Fibroblast of lung (primary cell): Measurements from ENCODE around the gene SLC6A2. TPM values are rescaled to one million over a fixed set of nuclear protein-coding genes. Genes with fewer than 3 reads are reported as not detected.

Source experiments
- DNase-seq, 2 donors: peaks; one replicate each; pipeline versions ENCODE4 v3.0.0 to v3.0.0-alpha.2; 2010; ENCODE audit warnings: low read depth in 2 of 2
- H2AFZ ChIP-seq: 2 replicates; pipeline ENCODE4 v1.5.1; 2012; ENCODE audit warnings: low read length, control low read depth, inconsistent platforms
- H3K27ac ChIP-seq: 2 replicates; pipeline ENCODE4 v1.5.1; 2011; ENCODE audit warnings: low read length, control low read depth; ENCODE audit not compliant: insufficient read depth
- H3K27me3 ChIP-seq: 2 replicates; pipeline ENCODE4 v1.5.1; 2011; ENCODE audit warnings: mild to moderate bottlenecking, low read length; ENCODE audit not compliant: control insufficient read depth, insufficient read depth
- H3K36me3 ChIP-seq: 2 replicates; pipeline ENCODE4 v1.5.1; 2011; ENCODE audit warnings: low read length; ENCODE audit not compliant: control insufficient read depth, insufficient read depth
- H3K4me1 ChIP-seq: 2 replicates; pipeline ENCODE4 v1.5.1; 2011; ENCODE audit warnings: low read length; ENCODE audit not compliant: control insufficient read depth, insufficient read depth; ENCODE audit errors: extremely low read depth
- H3K4me2 ChIP-seq: 2 replicates; pipeline ENCODE4 v1.5.1; 2011; ENCODE audit warnings: low read length, control low read depth; ENCODE audit not compliant: insufficient read depth; ENCODE audit errors: extremely low read depth
- H3K4me3 ChIP-seq, 4 experiments: fragments of 200-600 bp in 1 of 4; sonication (generic) in 1 of 4; replicated peaks in 1 of 4; 2 replicates each; pipeline ENCODE4 v1.5.1; 2011 to 2016; ENCODE audit warnings: low read length in 4 of 4, low read depth in 3 of 4, mild to moderate bottlenecking in 3 of 4, control low read depth in 2 of 4, inconsistent platforms in 1 of 4, mixed read lengths in 1 of 4; ENCODE audit not compliant: insufficient read depth in 1 of 4; ENCODE audit errors: control extremely low read depth in 1 of 4
- H3K79me2 ChIP-seq: 2 replicates; pipeline ENCODE4 v1.5.1; 2012; ENCODE audit warnings: mild to moderate bottlenecking, low read length, inconsistent platforms; ENCODE audit not compliant: control insufficient read depth, insufficient read depth
- H3K9ac ChIP-seq: 2 replicates; pipeline ENCODE4 v1.5.1; 2011; ENCODE audit warnings: mild to moderate bottlenecking, low read length, control low read depth; ENCODE audit not compliant: insufficient read depth
- H3K9me3 ChIP-seq: 2 replicates; pipeline ENCODE4 v1.5.1; 2012; ENCODE audit warnings: low read depth, low read length; ENCODE audit not compliant: control insufficient read depth, insufficient read depth
- H4K20me1 ChIP-seq: 2 replicates; pipeline ENCODE4 v1.5.1; 2011; ENCODE audit warnings: low read length; ENCODE audit not compliant: control insufficient read depth, insufficient read depth; ENCODE audit errors: extremely low read depth
- EZH2 ChIP-seq: IDR thresholded peaks from 2 replicates; pipeline ENCODE4 v1.5.1; 2012; ENCODE audit warnings: low read length, control low read depth, mild to moderate bottlenecking; ENCODE audit errors: missing control alignments
- polyA plus RNA-seq, 2 donors: library from polyadenylated mRNA; depleted of rRNA in 1 of 2; stranded (reverse) in 1 of 2; unstranded in 1 of 2; fragments of >200 nt; gene quantifications; 2 replicates each; pipeline ENCODE4 v1.2.1, GENCODE V29; 2011 to 2012; ENCODE audit warnings: missing spikeins in 1 of 2
- total RNA-seq: library from RNA; depleted of rRNA; stranded (reverse); fragments of >200 nt; gene quantifications from 2 replicates; pipeline ENCODE4 v1.2.1, GENCODE V29; 2014
- TF ChIP-seq, protein P1 (sequence below), 2 donors: IDR thresholded peaks in 1 of 2; conservative IDR thresholded peaks in 1 of 2; 1 replicate in 1 of 2; 2 replicates in 1 of 2; pipeline ENCODE4 v1.5.1; 2011 to 2012; ENCODE audit warnings: low read length in 2 of 2, control low read depth in 1 of 2, inconsistent platforms in 1 of 2, low read depth in 1 of 2, mild to moderate bottlenecking in 1 of 2

The SLC6A2 gene
- total and polyA plus RNA-seq, 2 donors (not counting 1 experiment from before 2014, with no cell fraction given) = not detected

DNA sequence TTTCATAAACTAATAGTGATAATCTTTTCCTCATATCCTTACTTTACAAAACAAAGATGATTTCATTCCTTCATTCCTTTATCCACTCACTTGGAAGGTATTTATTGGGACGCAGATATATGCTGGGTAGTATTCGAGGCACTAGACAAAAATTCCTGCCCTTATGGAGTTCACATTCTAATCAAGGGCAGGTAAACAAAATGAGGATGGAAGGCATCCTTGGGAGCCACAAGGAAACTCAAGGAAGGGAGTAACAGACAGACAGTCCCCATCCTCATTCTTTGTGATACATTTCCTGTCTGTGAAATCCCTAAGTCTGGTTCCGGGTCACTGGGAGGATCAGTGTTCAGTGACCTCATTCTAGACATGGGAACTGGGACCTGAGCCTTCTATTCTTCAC lies 45.2 kb downstream of the SLC6A2 start:
- TF ChIP-seq EZH2 = no peak
- TF ChIP-seq, protein P1, sequence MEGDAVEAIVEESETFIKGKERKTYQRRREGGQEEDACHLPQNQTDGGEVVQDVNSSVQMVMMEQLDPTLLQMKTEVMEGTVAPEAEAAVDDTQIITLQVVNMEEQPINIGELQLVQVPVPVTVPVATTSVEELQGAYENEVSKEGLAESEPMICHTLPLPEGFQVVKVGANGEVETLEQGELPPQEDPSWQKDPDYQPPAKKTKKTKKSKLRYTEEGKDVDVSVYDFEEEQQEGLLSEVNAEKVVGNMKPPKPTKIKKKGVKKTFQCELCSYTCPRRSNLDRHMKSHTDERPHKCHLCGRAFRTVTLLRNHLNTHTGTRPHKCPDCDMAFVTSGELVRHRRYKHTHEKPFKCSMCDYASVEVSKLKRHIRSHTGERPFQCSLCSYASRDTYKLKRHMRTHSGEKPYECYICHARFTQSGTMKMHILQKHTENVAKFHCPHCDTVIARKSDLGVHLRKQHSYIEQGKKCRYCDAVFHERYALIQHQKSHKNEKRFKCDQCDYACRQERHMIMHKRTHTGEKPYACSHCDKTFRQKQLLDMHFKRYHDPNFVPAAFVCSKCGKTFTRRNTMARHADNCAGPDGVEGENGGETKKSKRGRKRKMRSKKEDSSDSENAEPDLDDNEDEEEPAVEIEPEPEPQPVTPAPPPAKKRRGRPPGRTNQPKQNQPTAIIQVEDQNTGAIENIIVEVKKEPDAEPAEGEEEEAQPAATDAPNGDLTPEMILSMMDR (conservative IDR thresholded peaks at IDR 0.05 in 1 of 2, IDR thresholded peaks at IDR 0.05 in 1 of 2; ENCODE audit: low read depth in 1 of 2, low read length in 2 of 2) = no peak
- Histone ChIP-seq H3K4me1 (no peaks in the 10 kb centered on the region), H2AFZ (no peak overlapping the region), H3K9me3 (no peaks in the 10 kb centered on the region), H3K27me3 (no peaks in the 10 kb centered on the region), H3K4me2 (no peak overlapping the region), H3K27ac (no peak overlapping the region), H3K9ac (no peak overlapping the region), H3K4me3 (no peak overlapping the region), H3K36me3 (no peaks in the 10 kb centered on the region), H3K79me2 (no peaks in the 10 kb centered on the region), H4K20me1 (no peaks in the 10 kb centered on the region)
- no peak for DNase-seq

DNA sequence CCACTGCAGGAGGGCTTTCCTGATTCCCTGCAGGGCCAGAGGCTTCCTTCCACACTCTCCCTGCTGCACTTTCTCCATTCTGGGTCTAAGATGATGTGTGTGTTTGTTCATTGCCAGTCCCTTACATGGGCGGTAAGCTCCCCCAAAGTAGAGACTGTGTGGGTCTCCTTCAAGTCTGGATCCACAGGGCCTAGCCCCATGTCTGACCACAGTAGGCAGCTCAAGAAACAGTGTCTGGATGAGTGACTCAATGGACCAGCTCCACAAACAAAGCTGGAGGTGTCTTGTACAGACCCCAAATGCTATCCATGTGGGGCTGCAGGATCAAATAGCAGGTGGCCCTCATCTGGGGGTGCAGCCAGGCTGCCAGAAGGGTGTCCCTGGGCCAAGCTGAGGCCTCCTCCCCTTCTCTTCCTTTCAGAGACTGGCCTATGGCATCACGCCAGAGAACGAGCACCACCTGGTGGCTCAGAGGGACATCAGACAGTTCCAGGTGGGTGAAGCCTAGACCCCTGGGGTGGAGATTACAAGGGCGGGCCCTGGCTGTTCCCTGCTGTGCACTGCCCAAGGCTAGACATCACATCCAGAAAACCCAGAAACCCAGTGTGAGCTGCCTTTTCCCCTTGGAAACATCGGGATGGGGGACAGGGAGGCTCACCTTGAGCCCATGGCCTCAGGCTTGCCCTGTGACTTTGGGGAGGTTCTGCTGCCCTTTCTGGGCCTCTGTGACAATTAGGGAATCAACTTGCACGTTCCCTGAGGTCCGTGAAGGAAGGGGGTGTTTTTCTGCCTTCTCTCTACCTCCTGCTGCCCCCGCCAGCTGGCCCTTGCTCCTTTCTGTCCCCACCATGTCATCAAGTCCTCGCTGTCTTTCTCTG lies 45.9 kb downstream of the SLC6A2 start:
- H3K79me2 ChIP-seq = no peaks in the 10 kb centered on the region
- TF ChIP-seq EZH2 = no peak
- TF ChIP-seq, protein P1 (conservative IDR thresholded peaks at IDR 0.05 in 1 of 2, IDR thresholded peaks at IDR 0.05 in 1 of 2; ENCODE audit: low read depth in 1 of 2, low read length in 2 of 2) = peak; percentile 46 to 63
- no peaks in the 10 kb centered on the region for H4K20me1 ChIP-seq
- no peak overlapping the region for H2AFZ ChIP-seq
- no peaks in the 10 kb centered on the region for H3K9me3 ChIP-seq
- no peaks in the 10 kb centered on the region for H3K4me1 ChIP-seq
- H3K9ac ChIP-seq = no peak overlapping the region
- no peak overlapping the region for H3K4me3 ChIP-seq
- H3K36me3 ChIP-seq = no peaks in the 10 kb centered on the region
- no peak overlapping the region for H3K4me2 ChIP-seq
- no peaks in the 10 kb centered on the region for H3K27me3 ChIP-seq
- no peak overlapping the region for H3K27ac ChIP-seq
- DNase-seq = peak; percentile 23 to 34

DNA sequence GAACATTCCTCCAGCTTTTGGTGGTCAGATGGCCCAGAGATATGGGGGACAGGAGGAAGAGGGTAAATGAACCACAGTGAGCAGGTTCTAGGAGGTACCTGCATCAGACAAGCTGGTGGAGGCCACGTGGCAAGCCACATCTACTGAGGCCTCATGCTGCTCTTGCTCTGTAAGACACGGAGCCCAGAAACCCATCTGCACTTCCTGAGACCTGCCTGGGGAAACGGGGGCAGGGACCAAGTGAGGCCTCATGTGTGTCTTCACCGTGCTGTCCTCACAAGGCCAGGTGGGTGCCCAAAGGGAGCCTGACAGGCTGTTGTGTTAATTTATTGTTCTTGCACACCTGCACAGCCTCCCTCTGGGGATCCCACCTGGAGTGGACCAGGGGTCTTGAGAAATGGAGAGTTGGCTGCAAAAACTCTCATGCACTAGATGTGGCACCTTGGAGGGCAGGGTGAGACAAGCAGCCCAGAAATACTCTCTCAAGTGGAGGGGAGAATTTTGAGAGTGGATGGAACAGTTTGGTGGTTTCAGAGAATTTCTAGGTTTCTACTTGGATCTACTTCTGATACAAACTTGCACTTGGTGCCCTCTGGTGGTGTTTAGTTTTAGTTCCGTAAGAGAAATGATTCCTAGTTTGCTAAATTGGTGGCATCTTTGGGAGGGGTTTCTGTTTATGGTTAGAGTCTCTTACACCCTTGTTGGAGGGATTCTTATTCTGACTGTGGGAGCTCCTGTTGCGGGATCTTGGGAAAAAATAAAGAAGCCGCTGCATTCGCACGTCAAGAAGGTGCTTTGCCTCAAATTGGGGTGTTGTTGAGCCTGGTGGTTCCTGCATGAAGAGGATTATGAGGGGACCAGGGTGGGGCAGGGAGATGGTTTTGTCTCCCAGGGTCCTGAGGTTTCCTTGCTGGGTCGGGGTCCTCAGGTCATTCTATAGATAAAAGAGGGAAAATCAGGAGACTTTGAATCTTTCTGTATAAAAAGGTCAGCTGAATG lies 47.5 kb downstream of the SLC6A2 start:
- peak; percentile 44 to 80 for DNase-seq
- no peak overlapping the region for H3K4me3 ChIP-seq
- H4K20me1 ChIP-seq = no peaks in the 10 kb centered on the region
- H3K79me2 ChIP-seq = no peaks in the 10 kb centered on the region
- H3K36me3 ChIP-seq = no peaks in the 10 kb centered on the region
- no peaks in the 10 kb centered on the region for H3K27me3 ChIP-seq
- no peak overlapping the region for H3K27ac ChIP-seq
- H3K4me2 ChIP-seq = no peak overlapping the region
- no peaks in the 10 kb centered on the region for H3K9me3 ChIP-seq
- no peak for TF ChIP-seq EZH2
- TF ChIP-seq, protein P1 (conservative IDR thresholded peaks at IDR 0.05 in 1 of 2, IDR thresholded peaks at IDR 0.05 in 1 of 2; ENCODE audit: low read depth in 1 of 2, low read length in 2 of 2) = peak; percentile 43 to 56
- H2AFZ ChIP-seq = no peak overlapping the region
- H3K4me1 ChIP-seq = no peaks in the 10 kb centered on the region
- no peak overlapping the region for H3K9ac ChIP-seq
